Measurements from ENCODE around the gene DBT.

The DBT gene

DNA sequence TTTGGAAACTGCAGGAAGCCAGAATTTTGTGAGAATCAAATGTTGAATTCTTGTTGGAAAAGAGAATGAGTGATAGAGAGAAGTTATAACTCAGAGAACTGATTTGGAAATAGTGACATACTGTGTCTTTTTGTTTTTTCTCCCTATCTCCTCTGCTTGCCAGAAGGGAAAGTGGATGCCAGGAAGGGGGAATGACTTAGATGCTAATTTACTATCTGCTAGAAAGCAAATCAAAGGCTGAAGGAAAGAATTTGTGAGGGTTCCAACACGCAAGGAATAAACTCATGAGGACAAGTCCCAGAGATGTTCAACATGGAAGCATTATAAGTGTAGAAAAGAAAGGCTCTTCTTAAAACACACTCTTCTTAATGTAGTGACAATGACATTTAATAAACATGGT, 51.0 kb downstream of the DBT start:
- no peak for DNase-seq (ENCODE audit: low read depth in 2 of 2)

DNA sequence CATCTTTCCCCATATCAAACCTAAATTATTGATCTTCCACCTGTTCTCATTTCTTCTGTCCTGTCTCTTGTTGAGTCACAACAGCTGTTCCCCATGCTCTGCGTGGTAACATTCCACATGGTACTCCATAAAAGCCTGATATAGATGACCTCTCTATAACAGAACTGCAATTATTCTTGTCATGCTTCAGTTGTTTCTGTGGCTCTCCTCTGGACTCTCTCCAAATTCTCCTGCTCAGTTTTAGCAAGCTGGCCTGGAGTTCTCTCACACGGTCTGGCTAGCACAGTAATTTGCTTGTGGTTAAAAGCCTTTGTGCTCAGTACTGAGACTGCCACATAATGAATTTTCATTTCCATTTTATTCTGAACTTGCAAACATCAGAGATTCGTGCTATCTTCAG, 61.0 kb downstream of the DBT start:
- no peak for DNase-seq (ENCODE audit: low read depth in 2 of 2)

DNA sequence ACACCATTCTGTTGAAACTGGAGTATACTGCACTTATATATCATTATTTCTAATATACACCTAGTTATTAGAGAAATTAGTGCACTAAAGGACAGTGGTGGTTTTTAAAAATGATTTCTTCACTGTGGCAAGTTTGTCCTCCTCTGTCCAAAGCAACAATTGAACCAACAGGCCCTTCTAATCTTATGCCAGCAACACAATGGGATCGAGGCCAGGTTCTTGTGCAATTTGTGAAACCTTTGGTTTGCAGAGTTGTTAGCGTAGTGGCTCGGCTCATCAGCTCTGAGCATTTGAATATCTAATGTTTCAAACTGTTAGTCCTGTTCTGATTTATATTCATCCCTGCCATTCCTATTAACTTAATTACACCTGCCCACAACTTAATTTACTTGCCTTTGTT, 61.7 kb downstream of the DBT start:
- DNase-seq (ENCODE audit: low read depth in 2 of 2), result no peak

DNA sequence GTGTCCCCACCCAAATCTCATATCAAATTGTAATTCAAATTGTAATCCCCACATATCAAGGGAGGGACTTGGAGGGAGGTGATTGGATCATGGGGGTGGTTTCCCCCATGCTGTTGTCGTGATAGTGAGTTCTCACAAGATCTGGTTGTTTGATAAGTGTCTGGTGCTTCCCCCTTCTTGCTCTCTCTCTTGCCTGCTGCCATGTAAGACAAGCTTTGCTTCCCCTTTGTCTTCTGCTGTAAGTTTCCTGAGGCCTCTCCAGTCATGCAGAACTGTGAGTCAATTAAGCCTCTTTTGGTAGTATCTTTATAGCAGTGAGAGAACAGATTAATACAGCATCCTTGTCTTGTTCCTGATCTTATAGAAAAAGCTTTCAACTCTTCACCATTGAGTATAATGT, 65.1 kb downstream of the DBT start:
- no peak for DNase-seq (ENCODE audit: low read depth in 2 of 2)

DNA sequence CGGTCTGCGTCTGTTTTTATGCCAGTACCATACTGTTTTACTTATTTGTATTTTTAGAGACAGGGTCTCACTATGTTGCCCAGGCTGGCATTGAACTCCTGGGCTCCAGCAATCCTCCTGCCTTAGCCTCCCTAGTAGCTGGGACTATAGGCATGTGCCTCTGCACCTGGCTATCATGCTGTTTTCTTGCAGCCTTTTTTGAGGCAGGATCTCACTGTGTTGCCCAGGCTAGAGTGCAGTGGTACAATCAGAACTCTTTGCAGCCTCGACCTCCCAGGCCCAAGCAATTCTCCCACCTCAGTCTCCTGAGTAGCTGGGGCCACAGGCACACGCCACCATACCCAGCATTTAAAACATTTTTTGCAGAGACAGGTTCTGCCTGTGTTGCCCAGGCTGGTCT, 66.3 kb downstream of the DBT start:
- no peak for DNase-seq (ENCODE audit: low read depth in 2 of 2)

DNA sequence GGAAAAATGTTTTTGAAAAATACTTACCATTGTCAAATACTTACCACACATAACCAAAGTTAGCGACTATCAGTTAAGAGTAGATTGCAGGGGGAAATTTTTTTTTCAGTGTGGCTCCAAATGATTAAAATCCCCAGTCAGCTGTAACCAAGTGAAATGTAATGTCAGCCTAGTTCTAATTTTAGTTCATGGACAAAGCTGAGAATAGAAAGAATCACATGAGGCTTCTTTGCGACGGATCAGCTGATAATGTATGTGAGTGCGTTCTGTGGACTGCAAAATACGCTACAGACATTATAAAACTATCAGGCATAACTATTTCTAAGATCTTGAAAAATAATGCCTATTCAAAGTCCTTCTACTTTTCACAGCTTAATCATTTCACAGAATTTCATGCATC, 71.5 kb downstream of the DBT start, which contains the start of gene LRRC39:
Gene LRRC39 (minus strand): TSS at position 166 of the 400 bp plus-strand sequence. CDS start 9,740 bp downstream, outside the sequence.
- no peak for DNase-seq (ENCODE audit: low read depth in 2 of 2)

DNA sequence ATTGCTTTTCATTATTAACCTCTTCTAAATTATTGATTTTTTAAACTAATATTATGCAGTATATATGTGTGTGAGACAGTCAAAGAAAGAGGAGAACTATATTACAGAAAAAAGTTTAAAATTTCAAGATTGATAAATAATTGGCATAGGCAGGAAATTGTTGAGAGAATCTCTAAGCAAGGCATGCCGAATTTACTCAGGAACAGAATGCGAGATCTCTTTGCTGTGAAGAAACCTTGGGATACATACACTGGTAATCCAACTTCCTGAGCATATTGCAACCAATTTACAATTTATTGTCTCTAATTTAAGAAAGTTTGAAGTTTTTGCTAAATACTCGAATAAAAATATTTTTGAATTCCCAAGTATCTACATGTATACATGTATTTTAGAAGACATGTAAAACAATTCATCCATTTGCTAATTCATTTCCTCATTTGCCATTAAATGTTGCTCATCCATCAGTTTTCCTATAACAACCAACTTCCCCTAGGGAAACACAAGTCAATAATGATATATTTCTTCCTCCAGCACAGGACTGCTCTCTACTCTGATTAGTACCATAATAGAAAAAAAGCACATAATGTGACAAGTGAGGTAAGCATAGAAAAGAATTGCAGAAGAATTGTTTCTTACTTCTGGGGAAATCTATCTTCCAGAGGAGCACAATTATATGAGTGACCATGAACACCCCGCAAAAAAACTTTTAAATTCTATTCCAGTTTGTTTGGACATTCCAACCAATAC, 72.2 kb downstream of the DBT start:
- DNase-seq (ENCODE audit: low read depth in 2 of 2), result no peak

DNA sequence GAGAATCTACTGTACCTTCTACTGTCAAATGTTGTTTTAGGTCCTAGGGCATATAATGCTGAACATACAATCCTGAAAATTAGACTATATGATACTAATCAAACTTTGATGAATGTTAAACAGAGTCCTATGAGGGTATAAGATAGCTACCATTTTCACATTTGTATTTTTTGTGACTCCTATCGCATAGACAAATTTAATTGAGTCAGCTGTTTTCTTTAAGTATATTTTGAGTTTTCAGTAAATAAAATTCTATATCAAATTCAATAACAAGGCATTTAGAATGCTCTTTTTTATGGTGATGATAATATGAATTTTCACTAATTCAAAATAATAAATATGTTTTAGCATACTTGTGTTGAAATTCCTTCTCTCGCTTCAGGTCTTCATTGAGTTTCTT, 81.6 kb downstream of the DBT start:
- DNase-seq (ENCODE audit: low read depth in 2 of 2), result no peak

DNA sequence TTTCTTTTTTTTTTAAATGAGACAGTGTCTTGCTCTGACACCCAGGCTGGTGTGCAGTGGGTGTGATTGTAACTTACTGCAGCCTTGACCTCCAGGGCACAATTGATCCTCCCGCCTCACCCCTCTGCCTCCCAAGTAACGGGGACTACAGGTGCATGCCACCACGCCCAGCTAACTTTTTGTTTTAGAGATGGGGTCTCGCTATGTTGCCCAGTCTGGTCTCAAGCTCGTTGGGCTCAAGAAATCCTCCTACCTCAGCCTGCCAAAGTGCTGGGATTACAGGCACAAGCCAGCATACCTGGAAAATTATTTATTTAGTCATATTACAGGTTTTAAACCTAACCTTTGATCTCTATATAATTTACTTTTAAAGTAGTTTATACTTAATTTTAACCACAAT, 84.9 kb downstream of the DBT start:
- no peak for DNase-seq (ENCODE audit: low read depth in 2 of 2)

DNA sequence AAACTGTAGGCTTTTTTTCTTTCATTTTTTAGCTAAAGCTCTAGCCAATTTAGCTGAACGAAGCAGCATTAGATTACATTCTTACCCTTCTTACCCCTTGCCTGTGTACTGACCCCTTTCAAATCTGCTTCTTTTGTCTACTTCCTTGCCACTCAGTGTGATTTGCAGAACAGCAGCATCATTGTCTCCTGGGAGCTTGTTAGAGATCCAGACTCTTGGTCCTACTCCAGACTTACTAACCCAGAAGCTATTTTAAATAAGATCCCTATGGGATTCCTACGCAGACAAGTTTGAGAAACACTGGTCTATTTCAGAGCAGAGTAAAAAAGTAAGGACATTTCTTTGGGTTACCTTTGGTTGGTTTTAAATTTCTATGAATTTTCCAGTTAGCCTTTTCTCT, 85.4 kb downstream of the DBT start:
- no peak for DNase-seq (ENCODE audit: low read depth in 2 of 2)

DNA sequence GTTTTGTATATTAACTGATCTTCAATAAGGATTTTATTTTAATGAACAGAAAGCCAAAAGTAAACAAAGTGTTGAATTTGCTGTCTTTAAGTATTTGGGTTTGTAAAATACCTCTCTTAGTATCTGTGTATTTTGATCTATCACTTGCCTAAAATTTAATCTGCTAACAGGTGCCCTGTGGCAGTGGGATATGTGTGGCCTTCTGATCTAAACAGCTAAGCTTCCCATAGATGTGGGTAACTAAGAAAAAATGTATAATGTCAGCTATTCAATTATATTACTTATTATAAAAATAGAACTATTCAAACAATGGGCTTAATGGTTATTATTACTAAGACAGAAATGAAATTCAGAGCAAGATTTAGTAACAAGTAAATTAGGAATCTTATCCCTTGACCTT, 86.8 kb downstream of the DBT start:
- no peak for DNase-seq (ENCODE audit: low read depth in 2 of 2)

DNA sequence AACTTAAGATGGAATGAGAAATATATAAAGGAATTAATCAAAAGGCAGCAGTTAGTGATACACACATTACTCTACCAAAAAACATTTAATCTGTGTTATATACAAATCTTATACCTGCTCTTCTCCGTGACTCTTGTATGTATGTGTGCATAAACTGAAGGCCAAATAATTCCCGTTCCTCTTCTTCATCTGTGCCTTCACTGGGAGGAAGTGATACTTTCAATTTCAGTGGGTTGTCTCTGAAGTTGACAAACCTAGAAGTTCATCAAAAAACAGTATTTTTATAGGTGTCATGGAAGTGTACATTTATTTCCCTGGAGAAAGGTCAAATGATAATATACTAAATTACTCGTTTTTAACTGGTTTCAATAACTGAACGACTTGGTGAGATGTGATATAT, 97.4 kb downstream of the DBT start:
- no peak for DNase-seq (ENCODE audit: low read depth in 2 of 2)

DNA sequence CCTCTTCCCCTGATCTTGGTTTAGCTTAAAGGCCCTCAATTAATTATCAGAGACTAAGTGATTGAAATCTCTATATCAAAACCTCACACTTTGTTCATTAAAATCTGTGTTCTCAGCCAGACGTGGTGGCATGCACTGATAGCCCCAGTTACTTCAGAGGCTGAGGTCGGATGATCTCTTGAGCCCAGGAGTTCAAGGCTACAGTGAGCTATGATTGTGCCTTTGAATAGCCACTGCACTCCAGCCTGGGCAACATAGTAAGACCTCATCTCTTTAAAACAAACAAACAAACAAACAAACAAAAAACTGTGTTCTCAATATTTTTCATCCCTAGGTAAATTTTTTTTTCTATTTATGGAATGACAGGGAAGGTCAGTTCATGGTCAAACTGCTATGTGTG, 98.0 kb downstream of the DBT start:
- DNase-seq (ENCODE audit: low read depth in 2 of 2), result no peak

DNA sequence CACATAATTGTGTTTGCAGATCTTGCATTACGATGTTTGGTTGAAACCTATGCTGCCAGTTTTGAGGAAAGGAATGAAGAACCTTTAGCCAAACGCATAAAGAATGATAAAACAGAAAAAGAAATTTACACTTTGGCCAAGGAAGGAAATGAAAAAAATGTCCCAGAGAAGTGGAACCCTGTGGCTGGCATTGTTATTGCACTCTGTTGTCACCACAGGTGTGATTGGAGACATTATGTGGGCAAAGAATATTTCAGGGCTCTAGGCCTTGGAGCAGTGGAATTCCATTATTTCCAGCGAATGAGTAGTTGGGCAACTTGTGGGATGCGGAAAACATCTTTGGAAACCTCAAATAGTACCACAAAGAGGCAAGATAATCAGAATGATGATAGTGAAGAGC, 101.8 kb downstream of the DBT start:
- no peak for DNase-seq (ENCODE audit: low read depth in 2 of 2)

DNA sequence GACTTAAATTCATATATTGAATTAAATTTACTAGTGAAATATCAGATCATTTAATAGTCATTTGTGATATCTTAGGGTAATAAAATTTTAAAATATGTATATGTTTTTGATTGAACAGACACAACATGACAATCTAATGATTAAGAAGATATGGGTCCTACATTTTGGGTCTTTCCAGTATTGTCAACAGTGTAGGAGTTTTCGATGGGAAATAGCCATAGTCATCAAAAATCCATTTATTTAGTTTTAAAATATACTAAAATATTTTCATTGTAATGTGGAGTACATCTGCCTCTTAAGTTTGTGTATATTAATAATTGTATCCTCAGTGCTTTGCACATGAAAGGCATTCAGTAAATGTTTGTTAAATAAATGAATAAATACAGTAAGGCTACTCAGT, 102.7 kb downstream of the DBT start:
- DNase-seq (ENCODE audit: low read depth in 2 of 2), result no peak

DNA sequence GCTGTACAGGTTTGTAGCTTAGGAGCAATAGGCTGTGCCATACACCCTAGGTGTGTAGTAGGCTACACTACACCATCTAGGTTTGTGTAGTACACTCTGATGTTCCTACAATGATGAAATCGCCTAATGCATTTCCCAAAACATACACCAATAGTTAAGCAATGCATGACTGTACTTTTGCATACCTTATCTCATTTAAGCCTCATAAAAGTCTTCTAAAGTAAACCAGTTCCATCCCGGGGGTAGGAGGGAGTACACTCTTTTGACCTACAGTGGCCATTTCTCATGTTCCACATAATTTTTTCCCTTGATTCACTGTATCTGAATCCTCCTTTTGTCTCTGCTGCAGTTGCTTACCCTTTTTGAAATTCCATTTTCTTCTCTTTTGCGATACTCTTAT, 104.5 kb downstream of the DBT start:
- DNase-seq (ENCODE audit: low read depth in 2 of 2), result no peak

DNA sequence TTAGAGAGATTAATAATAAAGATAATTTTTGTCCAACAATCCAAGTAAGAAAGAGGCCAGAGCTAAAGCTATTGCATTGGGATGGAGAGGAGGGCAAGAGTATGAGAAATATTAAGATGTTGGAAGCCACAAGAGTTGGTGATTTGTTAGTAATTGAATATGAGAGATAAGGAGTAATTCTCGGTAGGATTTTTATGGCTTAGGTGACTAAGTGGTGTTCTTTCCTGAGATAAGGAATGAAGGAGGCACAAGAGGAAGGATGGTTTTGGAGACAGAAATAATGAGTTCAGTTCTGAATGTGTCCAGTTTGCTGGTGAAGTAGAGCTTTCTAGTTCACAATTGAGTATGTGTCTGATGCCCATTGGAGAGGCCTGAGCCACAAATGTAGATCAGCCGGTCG, 107.3 kb downstream of the DBT start:
- no peak for DNase-seq (ENCODE audit: low read depth in 2 of 2)

DNA sequence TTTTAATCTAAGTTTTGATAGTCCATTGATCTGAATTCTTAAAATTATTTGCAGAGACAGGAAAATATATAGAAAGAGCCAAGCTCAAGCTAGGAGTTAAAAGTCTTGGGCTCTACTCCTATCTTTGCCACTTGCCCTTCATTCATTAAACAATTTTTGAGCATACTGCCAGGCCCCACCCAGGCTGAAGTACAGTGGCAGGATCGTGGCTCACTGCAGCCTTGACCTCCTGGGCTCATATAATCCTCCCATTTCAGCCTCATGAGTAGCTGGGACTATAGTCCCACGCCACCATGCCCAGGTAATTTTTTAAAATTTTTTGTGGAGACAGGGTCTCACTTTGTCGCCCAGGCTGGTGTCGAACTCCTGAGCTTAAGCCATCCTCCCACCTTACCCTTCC, 108.4 kb downstream of the DBT start:
- DNase-seq (ENCODE audit: low read depth in 2 of 2), result no peak

DNA sequence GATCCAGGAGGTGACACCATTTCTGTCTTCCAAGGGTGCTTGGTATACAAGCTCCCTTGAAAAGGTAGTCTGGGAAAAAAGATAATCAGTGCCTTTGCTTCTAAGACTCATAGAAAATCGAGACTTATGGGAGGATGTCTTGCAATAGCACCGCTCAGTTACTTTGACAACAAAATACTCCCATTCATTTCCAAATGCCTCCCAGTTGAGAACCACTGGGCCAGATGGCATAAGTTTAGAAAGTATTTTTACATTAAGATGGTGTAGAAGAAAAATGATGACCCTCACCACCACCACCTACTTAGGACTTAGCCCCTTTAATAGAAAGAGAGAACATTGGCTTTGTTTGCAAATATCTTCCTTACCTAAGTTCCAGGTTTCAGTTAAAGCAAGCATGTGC, 112.0 kb downstream of the DBT start:
- no peak for DNase-seq (ENCODE audit: low read depth in 2 of 2)

Data from stimulated activated CD8-positive, alpha-beta memory T cell treated with anti-CD3 and anti-CD28 coated beads, Interleukin-2, amount 100 ng/mL, for 1 hour (primary cell).